Smooth muscle cell of the pulmonary artery (primary cell): ENCODE data around the gene SERF2. TPM values are rescaled to one million over a fixed set of nuclear protein-coding genes. Genes with fewer than 3 reads are reported as not detected.

ENCODE experiments used
- total RNA-seq: library from RNA; depleted of rRNA; stranded (reverse); fragments of >200 nt; gene quantifications from 2 replicates; pipeline ENCODE4 v1.2.3, GENCODE V29; 2014

Gene SERF2
- total RNA-seq = 537 and 552 TPM in 2 replicates

DNA sequence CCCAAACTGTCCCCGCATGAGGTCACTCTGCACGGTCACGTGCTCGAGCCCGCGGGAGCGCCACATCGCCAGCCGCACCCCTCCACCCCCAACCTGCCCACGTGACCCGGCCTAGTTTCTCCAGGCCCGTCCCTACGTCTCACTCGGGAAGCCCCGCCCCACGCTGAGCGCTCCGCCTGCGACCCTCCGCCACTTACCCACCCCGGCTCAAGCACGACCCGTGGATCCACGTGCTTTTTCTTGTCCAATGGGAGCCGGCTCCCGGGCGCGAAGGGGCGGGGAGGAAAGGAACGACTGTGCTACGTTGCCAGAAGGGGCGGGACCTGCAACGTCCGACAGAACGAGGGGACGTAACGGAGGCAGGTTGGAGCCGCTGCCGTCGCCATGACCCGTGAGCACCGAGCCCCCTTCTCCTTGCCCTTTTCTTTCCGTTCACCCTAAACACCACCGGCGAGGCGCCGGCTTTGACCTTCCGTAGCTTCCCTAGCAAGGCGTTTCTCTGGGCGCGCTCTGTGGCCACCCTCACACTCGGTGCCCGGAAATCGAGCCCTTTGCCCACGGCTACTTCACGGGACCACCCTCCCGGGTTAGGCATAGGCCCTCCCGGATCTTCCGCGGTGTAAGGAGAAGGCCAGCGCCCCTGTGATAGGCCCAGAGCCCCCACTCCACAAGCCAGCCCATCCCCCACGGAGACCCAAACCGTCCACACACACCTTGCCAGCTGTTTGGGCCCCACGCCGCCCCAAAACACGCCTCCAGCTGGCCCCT is at the start of gene SERF2:
SERF2 (plus strand) TSS at position 328 of the 768 bp plus-strand sequence; CDS start at position 385, 57 bp downstream.

GRCh38 chr15:43746245-43746902 is 45.7 kb upstream of the SERF2 start, which contains the start of gene PDIA3:
Gene PDIA3 (plus strand): TSS chr15:43746438. CDS start chr15:43746540, 102 bp downstream.

GRCh38 chr15:43776718-43777266 is 15.3 kb upstream of the SERF2 start, which contains the start of gene ELL3:
Gene ELL3 (minus strand): TSS chr15:43776966. CDS start chr15:43776901, 65 bp downstream.

GRCh38 chr15:43799945-43800285 is 7.8 kb downstream of the SERF2 start, which contains the start of gene SERINC4:
Gene SERINC4 (minus strand): TSS chr15:43800220. CDS start chr15:43799986, 234 bp downstream.

DNA sequence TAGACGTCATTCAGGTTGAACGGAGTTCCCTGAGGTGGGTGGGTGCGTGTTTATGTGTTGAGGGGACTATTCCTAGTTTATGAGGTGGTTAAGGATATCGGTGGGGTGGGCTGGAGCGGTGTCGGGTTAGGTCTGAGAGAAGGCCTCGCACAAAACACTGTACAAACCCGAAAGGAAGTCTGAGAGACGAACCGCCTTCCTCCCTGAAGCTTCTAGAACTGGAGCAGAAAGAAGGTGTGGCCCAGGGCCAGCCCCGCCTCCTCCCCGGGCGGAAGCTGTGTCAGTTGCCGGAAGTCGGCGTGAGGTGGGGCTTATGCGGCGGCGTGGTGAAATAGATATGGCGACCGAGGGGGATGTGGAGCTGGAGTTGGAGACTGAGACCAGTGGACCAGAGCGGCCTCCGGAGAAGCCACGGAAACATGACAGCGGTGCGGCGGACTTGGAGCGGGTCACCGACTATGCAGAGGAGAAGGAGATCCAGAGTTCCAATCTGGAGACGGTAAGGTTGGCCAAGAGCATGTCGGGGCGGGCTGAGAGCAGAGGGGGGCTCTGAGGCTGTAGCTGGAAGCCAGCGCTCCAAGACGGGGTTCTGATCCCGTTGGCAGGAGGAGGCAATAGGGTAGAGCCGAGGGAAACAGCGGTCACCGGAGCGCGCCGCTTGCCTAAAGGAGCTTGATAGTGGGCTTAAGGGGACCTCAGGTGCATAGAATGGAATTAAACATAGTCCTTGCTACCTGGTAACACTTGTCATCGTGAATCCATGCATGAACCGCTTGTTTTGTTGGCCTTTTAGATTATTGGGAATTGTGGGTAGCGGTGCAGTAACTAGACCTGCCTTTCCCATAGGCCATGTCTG is 8.4 kb downstream of the SERF2 start, which contains the start of gene HYPK:
HYPK (plus strand) TSS at position 314 of the 856 bp plus-strand sequence; CDS start at position 338, 24 bp downstream.

DNA sequence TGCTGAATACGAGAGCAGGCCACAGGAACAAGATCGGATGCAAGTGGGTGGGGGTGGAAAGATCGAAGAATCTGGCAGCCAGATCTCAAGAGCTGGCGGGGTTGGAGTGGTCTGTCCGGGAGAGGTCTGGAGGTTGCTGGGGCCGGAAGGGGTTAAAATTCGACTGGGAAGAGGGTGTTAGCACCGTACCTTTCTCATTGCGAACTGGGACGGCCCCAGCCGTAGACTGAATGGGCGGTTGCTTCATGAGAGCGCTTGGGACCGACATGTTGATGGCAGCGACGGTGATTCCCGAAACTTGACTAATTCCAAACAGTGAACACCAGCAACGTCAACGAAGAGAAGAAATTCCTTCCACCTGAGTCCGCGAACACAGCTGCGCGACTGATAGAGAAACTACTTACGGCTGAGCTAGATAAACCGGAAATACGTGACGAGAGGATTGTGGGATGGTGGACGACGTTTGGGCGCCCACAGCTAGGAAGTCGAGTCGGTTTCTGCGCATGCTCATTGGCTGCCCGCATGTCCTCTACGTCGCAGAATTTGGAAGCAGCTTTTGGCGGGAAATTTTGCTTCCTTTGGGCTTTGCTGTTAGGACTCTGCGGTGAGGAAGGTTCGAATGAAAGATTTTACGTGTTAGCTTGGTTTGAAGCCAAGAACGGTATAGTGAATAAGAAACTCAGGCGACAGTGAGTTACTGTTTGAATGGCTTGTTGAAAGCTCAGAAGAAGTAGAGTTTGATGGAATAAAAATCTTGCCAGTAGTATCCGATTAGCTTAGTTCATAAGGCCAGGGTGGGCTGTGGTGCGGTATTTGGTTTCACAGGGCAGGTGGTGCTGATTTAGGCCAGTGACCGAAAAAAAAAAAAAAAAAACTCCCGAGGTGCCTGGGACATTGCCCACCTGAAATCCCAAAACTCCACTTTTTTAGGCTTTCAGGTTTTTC is 32.5 kb downstream of the SERF2 start, which contains the start of gene MFAP1:
MFAP1 (minus strand) TSS at position 389 of the 945 bp plus-strand sequence; CDS start at position 268, 121 bp downstream.

DNA sequence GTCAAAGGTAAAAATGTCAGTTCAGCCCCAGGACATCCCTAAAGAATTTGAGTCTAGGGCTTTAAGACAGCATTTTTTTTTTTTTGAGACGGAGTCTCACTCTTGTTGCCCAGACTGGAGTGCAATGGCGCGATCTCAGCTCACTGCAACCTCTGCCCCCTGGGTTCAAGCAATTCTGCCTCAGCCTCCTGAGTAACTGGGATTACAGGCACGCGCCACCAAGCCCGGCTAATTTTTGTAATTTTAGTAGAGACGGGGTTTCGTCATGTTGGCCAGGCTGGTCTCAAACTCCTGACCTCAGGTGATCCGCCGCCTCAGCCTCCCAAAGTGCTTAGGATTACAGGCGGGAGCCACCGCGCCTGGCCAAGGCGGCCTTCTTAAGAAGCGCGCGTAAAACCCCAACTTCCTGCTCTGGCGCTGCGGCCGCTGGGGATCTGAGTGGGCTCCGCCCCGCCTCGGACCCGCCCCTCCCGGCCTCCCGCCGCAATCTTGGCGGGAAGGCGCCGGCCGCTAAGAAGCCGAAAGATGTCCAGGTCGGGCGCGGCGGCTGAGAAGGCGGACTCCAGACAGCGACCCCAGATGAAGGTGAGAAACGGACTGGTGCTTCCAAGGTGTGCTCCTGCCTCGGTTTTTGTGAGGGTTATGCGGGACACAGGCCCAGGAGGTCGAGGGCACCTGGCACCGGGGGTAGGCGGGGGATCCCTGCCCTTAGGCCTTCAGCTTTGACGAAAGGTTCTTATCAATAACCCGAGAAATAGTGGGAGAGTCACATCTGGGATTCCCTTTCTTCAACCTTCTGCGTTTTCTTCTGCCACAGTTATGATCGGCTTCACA is 34.6 kb downstream of the SERF2 start, which contains the start of gene WDR76:
WDR76 (plus strand) TSS at position 495 of the 834 bp plus-strand sequence; CDS start at position 526, 31 bp downstream.

Other genes with a start within 250 kb of the SERF2 start
- gene PPIP5K1, start 202.1 kb upstream of the SERF2 start, total RNA-seq = 23.7 and 31.9 TPM in 2 replicates
- gene CKMT1B, start 198.3 kb upstream of the SERF2 start, total RNA-seq = not detected in 2 replicates
- gene STRC, start 173.5 kb upstream of the SERF2 start, total RNA-seq = 0.17 TPM in 1 of 2 replicates, not detected in the other
- 1.3 and 2.0 TPM in 2 replicates for gene CATSPER2, start 143.5 kb upstream of the SERF2 start, total RNA-seq
- not detected in 2 replicates for gene CKMT1A, start 98.5 kb upstream of the SERF2 start, total RNA-seq
- 1,033 and 1,111 TPM in 2 replicates for gene PDIA3, start 45.9 kb upstream of the SERF2 start, total RNA-seq
- 3.0 and 3.1 TPM in 2 replicates for gene ELL3, start 15.4 kb upstream of the SERF2 start, total RNA-seq
- not detected in 2 replicates for gene SERINC4, start 7.9 kb downstream of the SERF2 start, total RNA-seq
- gene HYPK, start 8.3 kb downstream of the SERF2 start, total RNA-seq = 4.3 and 5.4 TPM in 2 replicates
- gene MFAP1, start 32.4 kb downstream of the SERF2 start, total RNA-seq = 18.5 and 23.0 TPM in 2 replicates
- gene WDR76, start 34.7 kb downstream of the SERF2 start, total RNA-seq = 3.8 and 6.5 TPM in 2 replicates